Naive thymus-derived CD4-positive, alpha-beta T cell (primary cell): ENCODE results near the gene DUXB. TPM values are rescaled to one million over a fixed set of nuclear protein-coding genes. Genes with fewer than 3 reads are reported as not detected.

Experiments used
- ATAC-seq: fragments of 150-1000 bp; cut with Tn5 transposase; 2 replicates; pipeline ENCODE4 v1.10.0; 2021; ENCODE audit warnings: mild to moderate bottlenecking, moderate library complexity
- CTCF ChIA-PET: fragments of 350-600 bp; sonication (Branson Sonifier 250); formaldehyde crosslinking; loops from one replicate; lab custom pipeline; 2021; ENCODE audit warnings: antibody characterized with exemption; lab: Charles Lee
- POLR2A ChIA-PET: fragments of 350-600 bp; sonication (Branson Sonifier 250); formaldehyde crosslinking; loops from one replicate; lab custom pipeline; 2021; ENCODE audit warnings: antibody characterized with exemption, inconsistent platforms; lab: Charles Lee
- DNase-seq, 9 donors: peaks; one replicate each; pipeline versions ENCODE4 v3.0.0 to v3.0.0-alpha.2; 2020 to 2022; ENCODE audit warnings: mixed read lengths in 1 of 9
- H3K27ac ChIP-seq: one replicate; pipeline ENCODE4 v1.7.0; 2013; ENCODE audit warnings: mild to moderate bottlenecking, low read depth, low read length, moderate library complexity
- H3K27me3 ChIP-seq, 2 donors: one replicate each; pipeline ENCODE4 v1.7.0; 2013; ENCODE audit warnings: low read length in 2 of 2, mild to moderate bottlenecking in 2 of 2, moderate library complexity in 2 of 2; ENCODE audit not compliant: control insufficient read depth in 2 of 2, insufficient read depth in 2 of 2
- H3K36me3 ChIP-seq, 3 experiments: 1 replicate in 2 of 3; 2 replicates in 1 of 3; pipeline ENCODE4 v1.7.0; 2013; ENCODE audit warnings: low read length in 3 of 3, mild to moderate bottlenecking in 3 of 3, moderate library complexity in 1 of 3; ENCODE audit not compliant: insufficient read depth in 3 of 3, control insufficient read depth in 2 of 3
- H3K4me1 ChIP-seq, 2 donors: one replicate each; pipeline ENCODE4 v1.7.0; 2013; ENCODE audit warnings: low read length in 2 of 2, mild to moderate bottlenecking in 2 of 2, moderate library complexity in 1 of 2; ENCODE audit not compliant: control insufficient read depth in 2 of 2, insufficient read depth in 2 of 2
- H3K4me3 ChIP-seq: 2 replicates; pipeline ENCODE4 v1.7.0; 2013; ENCODE audit warnings: mild to moderate bottlenecking, low read length
- H3K9me3 ChIP-seq, 3 experiments: 1 replicate in 2 of 3; 2 replicates in 1 of 3; pipeline ENCODE4 v1.7.0; 2013; ENCODE audit warnings: low read length in 3 of 3; ENCODE audit not compliant: control insufficient read depth in 2 of 3
- H3K27ac Mint-ChIP-seq, 9 donors: one replicate each; pipeline ENCODE4 v1.8.0; 2020 to 2022; ENCODE audit warnings: mixed read lengths in 9 of 9, mild to moderate bottlenecking in 8 of 9, moderate library complexity in 5 of 9, inconsistent platforms in 2 of 9
- H3K27me3 Mint-ChIP-seq, 5 donors: one replicate each; pipeline ENCODE4 v1.8.0; 2021 to 2022; ENCODE audit warnings: mixed read lengths in 5 of 5, mild to moderate bottlenecking in 1 of 5
- H3K36me3 Mint-ChIP-seq, 5 donors: one replicate each; pipeline ENCODE4 v1.8.0; 2020 to 2022; ENCODE audit warnings: mixed read lengths in 5 of 5, mild to moderate bottlenecking in 3 of 5, inconsistent platforms in 1 of 5
- H3K4me1 Mint-ChIP-seq, 7 donors: one replicate each; pipeline ENCODE4 v1.8.0; 2020 to 2022; ENCODE audit warnings: mixed read lengths in 7 of 7, mild to moderate bottlenecking in 3 of 7, inconsistent platforms in 1 of 7
- H3K4me3 Mint-ChIP-seq, 10 donors: one replicate each; pipeline ENCODE4 v1.8.0; 2020 to 2022; ENCODE audit warnings: mild to moderate bottlenecking in 10 of 10, mixed read lengths in 10 of 10, moderate library complexity in 6 of 10, inconsistent platforms in 2 of 10
- H3K9me3 Mint-ChIP-seq, 11 donors: one replicate each; pipeline ENCODE4 v1.8.0; 2020 to 2022; ENCODE audit warnings: mixed read lengths in 11 of 11, mild to moderate bottlenecking in 4 of 11, inconsistent platforms in 1 of 11, moderate library complexity in 1 of 11
- intact Hi-C, 2 donors: fragments of 100-400 bp; cut with micrococcal nuclease; formaldehyde crosslinking; loops; one replicate each; pipeline ENCODE4 v1.15.1; 2023
- polyA plus RNA-seq, 2 donors: library from polyadenylated mRNA; unstranded; fragments of 300-500 nt; fragmentation: Illumina TruSeq; gene quantifications; one replicate each; pipeline ENCODE4 v1.2.3, GENCODE V29; 2021
- total RNA-seq, 6 experiments: library from RNA in 5 of 6; stranded (reverse) in 5 of 6; gene quantifications; 1 replicate in 5 of 6; 2 replicates in 1 of 6; pipeline ENCODE4 v1.2.3 and lab custom pipeline; 2021 to 2026

DUXB gene
- total and polyA plus RNA-seq, 7 experiments from 2014 or later = not detected

DNA sequence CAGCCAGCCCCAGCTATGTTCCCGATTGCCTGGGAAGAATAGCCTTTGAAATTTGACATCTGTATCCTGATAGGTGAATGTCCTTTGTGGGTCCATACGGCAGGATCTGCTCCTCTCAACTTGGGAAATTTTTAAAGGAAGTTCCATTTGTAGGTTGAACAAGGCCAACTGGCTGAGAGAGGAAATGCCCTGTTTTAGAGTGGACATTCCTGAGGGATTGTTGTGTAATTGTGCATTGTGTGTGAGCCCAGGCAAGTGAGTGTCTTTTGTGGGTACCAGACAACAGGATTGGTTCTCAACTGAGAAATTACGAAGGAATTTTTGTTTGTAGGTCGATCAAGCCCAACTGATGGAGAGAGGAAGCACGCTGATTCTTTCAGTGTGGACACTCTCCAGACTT, 21.9 kb downstream of the DUXB start:
- no peaks in the 10 kb centered on the region for H3K27me3 ChIP-seq
- H3K9me3 ChIP-seq = no peaks in the 10 kb centered on the region
- intact Hi-C loops = no loop called here
- Mint-ChIP-seq H3K27me3 (peaks cover 0 to 1% (median 0%) of the 10 kb centered on the region in 5 donors), H3K9me3 (peaks cover 0 to 5% (median 0%) of the 10 kb centered on the region in 11 donors), H3K36me3 (peaks cover 0 to 7% (median 3%) of the 10 kb centered on the region in 5 donors), H3K27ac (no peak overlapping the region), H3K4me3 (no peak overlapping the region), H3K4me1 (no peaks in the 10 kb centered on the region)
- H3K36me3 ChIP-seq = no peaks in the 10 kb centered on the region
- no peaks in the 10 kb centered on the region for H3K4me1 ChIP-seq
- POLR2A ChIA-PET = no interaction called here
- H3K27ac ChIP-seq = no peak overlapping the region
- CTCF ChIA-PET = no interaction called here
- H3K4me3 ChIP-seq = no peak overlapping the region
- no peak for DNase-seq
- ATAC-seq = no peak

GRCh38 chr16:75676909-75677308, 24.4 kb downstream of the DUXB start, which contains the start of gene CPHXL2:
TSS of gene CPHXL2 (minus strand) at chr16:75677009. CDS start at chr16:75676999, 10 bp downstream.
- POLR2A ChIA-PET = no interaction called here
- no peaks in the 10 kb centered on the region for H3K9me3 ChIP-seq
- CTCF ChIA-PET = no interaction called here
- H3K4me3 ChIP-seq = no peak within 1 kb of the TSS
- no peak for ATAC-seq
- H3K27me3 Mint-ChIP-seq = no peaks in the 10 kb centered on the region
- no peaks in the 10 kb centered on the region for H3K27me3 ChIP-seq
- no peak within 1 kb of the TSS for H3K27ac ChIP-seq
- no peaks in the 10 kb centered on the region for H3K9me3 Mint-ChIP-seq
- H3K36me3 Mint-ChIP-seq = peaks cover 0 to under 1% (median 0%) of the 10 kb centered on the region in 5 donors
- no peaks in the 10 kb centered on the region for H3K4me1 ChIP-seq
- DNase-seq = no peak
- no peaks in the 10 kb centered on the region for H3K36me3 ChIP-seq
- intact Hi-C loops = no loop called here
- no peak within 1 kb of the TSS for H3K4me3 Mint-ChIP-seq
- H3K27ac Mint-ChIP-seq = peak within 1 kb of the TSS in 1 of 9 donors; percentile 44
- no peaks in the 10 kb centered on the region for H3K4me1 Mint-ChIP-seq

DNA sequence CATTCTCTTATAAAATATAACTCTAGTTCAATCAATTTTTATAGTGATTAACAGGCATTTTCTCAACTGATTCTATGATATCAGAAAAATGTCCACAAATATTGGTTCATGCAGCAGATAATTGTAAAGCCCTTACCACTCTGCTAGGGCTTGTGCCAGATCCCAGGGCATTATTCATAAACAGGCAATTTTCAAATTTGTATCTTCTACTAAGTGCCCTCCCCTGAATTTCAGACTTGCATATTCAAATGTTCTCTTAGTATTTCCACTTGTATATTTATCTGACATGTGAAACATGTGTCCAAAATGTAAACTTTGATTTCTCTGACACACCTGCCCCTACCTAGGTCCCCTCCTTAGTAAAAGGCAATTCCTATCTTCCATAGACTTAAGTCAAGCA, 33.8 kb downstream of the DUXB start:
- no peaks in the 10 kb centered on the region for H3K36me3 ChIP-seq
- Mint-ChIP-seq H3K4me1 (no peaks in the 10 kb centered on the region), H3K9me3 (peaks cover 0 to 2% (median 0%) of the 10 kb centered on the region in 11 donors), H3K4me3 (no peak overlapping the region), H3K27ac (no peak overlapping the region), H3K36me3 (peaks cover 0 to 10% (median 0%) of the 10 kb centered on the region in 5 donors), H3K27me3 (no peaks in the 10 kb centered on the region)
- no peak overlapping the region for H3K4me3 ChIP-seq
- ChIA-PET CTCF (no interaction called here), POLR2A (no interaction called here)
- DNase-seq (no peak), ATAC-seq (no peak)
- H3K4me1 ChIP-seq = no peaks in the 10 kb centered on the region
- H3K9me3 ChIP-seq = no peaks in the 10 kb centered on the region
- no peaks in the 10 kb centered on the region for H3K27me3 ChIP-seq
- intact Hi-C loops = no loop called here
- H3K27ac ChIP-seq = no peak overlapping the region

GRCh38 chr16:75660726-75661302, 40.4 kb downstream of the DUXB start:
- DNase-seq (no peak), ATAC-seq (no peak)
- peaks cover 12 to 21% (median 17%) of the 10 kb centered on the region in 5 donors for H3K36me3 Mint-ChIP-seq
- intact Hi-C loops = no loop called here
- CTCF ChIA-PET = no interaction called here
- H3K27me3 ChIP-seq = no peaks in the 10 kb centered on the region
- H3K9me3 Mint-ChIP-seq = peaks cover 0 to 2% (median 0%) of the 10 kb centered on the region in 11 donors
- no peak overlapping the region for H3K4me3 ChIP-seq
- no peaks in the 10 kb centered on the region for H3K27me3 Mint-ChIP-seq
- H3K4me1 ChIP-seq = no peaks in the 10 kb centered on the region
- peak overlapping the region; percentile 7 for H3K27ac ChIP-seq
- H3K4me1 Mint-ChIP-seq = peaks cover 5 to 20% (median 8%) of the 10 kb centered on the region in 7 donors
- no peaks in the 10 kb centered on the region for H3K9me3 ChIP-seq
- H3K36me3 ChIP-seq = peaks cover 9 to 32% (median 25%) of the 10 kb centered on the region in 3 experiments
- POLR2A ChIA-PET = interaction anchor here (2.4 kb wide), 1 partner anchor 13 kb away, joined by 15 read pairs; the partner anchor contains the start of genes KARS1 and TERF2IP
- no peak overlapping the region for H3K4me3 Mint-ChIP-seq
- H3K27ac Mint-ChIP-seq = peak overlapping the region in 5 of 9 donors; percentile 10 to 51 (median 37)

GRCh38 chr16:75660321-75660720, 40.9 kb downstream of the DUXB start:
- POLR2A ChIA-PET = interaction anchor here (0.9 to 2.4 kb wide), 2 partner anchors 12 to 37 kb away, joined by 3 to 15 read pairs; partner anchors contain the start of genes ADAT1, KARS1 and TERF2IP
- H3K27me3 Mint-ChIP-seq = no peaks in the 10 kb centered on the region
- peaks cover 0 to 2% (median 0%) of the 10 kb centered on the region in 11 donors for H3K9me3 Mint-ChIP-seq
- CTCF ChIA-PET = no interaction called here
- peak overlapping the region in 3 of 9 donors; percentile 10 to 51 (median 36) for H3K27ac Mint-ChIP-seq
- Histone ChIP-seq H3K4me1 (no peaks in the 10 kb centered on the region), H3K27ac (peak overlapping the region; percentile 7), H3K27me3 (no peaks in the 10 kb centered on the region), H3K9me3 (no peaks in the 10 kb centered on the region), H3K36me3 (peaks cover 9 to 37% (median 30%) of the 10 kb centered on the region in 3 experiments), H3K4me3 (no peak overlapping the region)
- ATAC-seq (no peak), DNase-seq (no peak)
- intact Hi-C loops = no loop called here
- peaks cover 12 to 23% (median 19%) of the 10 kb centered on the region in 5 donors for H3K36me3 Mint-ChIP-seq
- H3K4me1 Mint-ChIP-seq = peaks cover 5 to 22% (median 10%) of the 10 kb centered on the region in 7 donors
- no peak overlapping the region for H3K4me3 Mint-ChIP-seq

GRCh38 chr16:75658175-75658574, 43.1 kb downstream of the DUXB start:
- Mint-ChIP-seq H3K27me3 (no peaks in the 10 kb centered on the region), H3K36me3 (peaks cover 12 to 30% (median 26%) of the 10 kb centered on the region in 5 donors), H3K27ac (peak overlapping the region in 2 of 9 donors; percentile 38 to 51), H3K9me3 (no peaks in the 10 kb centered on the region), H3K4me3 (no peak overlapping the region), H3K4me1 (peaks cover 12 to 40% (median 22%) of the 10 kb centered on the region in 7 donors)
- Histone ChIP-seq H3K27ac (no peak overlapping the region), H3K36me3 (peaks cover 9 to 48% (median 37%) of the 10 kb centered on the region in 3 experiments), H3K27me3 (no peaks in the 10 kb centered on the region), H3K4me3 (no peak overlapping the region), H3K4me1 (peaks cover 4 to 13% of the 10 kb centered on the region in 2 donors), H3K9me3 (no peaks in the 10 kb centered on the region)
- POLR2A ChIA-PET = interaction anchor here (2.4 kb wide), 1 partner anchor 10 kb away, joined by 15 read pairs; the partner anchor contains the start of genes KARS1 and TERF2IP
- no peak for DNase-seq
- CTCF ChIA-PET = no interaction called here
- intact Hi-C loops = no loop called here
- ATAC-seq = peak; percentile 44
